Measurements from ENCODE around the gene OR2H2. TPM values are rescaled to one million over a fixed set of nuclear protein-coding genes. Genes with fewer than 3 reads are reported as not detected.

OR2H2 gene
- total RNA-seq (2022; extraction: Qiagen RNA extraction), result not detected in 5 replicates

DNA sequence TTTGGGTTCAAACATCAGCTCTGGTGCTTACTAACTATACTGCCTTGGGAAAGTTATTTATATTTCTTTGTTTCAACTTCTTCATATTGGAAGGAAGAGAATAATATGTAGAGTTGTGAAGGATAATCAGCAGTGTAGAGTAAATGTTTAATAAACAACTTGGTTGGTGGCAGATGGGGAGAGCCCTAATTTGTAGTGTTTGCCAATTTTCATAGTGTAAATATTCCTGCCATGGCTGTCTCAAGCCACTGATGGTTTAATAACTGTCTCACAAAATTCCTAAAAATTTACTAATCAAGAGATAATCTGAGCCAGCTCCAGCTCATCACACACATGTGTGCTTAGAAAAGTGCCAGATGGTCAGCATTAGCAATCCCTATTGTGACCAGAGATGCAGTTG lies at the start of gene OR2H2:
Gene OR2H2 (plus strand): TSS at position 301 of the 400 bp plus-strand sequence. CDS start 2,824 bp downstream, outside the sequence.

GRCh38 chr6:29559524-29560287 lies 25.2 kb upstream of the OR2H2 start, which contains the start of gene UBD:
TSS of gene UBD (minus strand) at chr6:29559732. CDS start at chr6:29559701, 31 bp downstream.

GRCh38 chr6:29632789-29633533 lies 48.0 kb downstream of the OR2H2 start, which contains the start of gene GABBR1:
TSS of gene GABBR1 (minus strand) at chr6:29633183. CDS start at chr6:29632385, 798 bp downstream.

Other genes with a start within 250 kb of the OR2H2 start
- gene OR5V1, start 216.3 kb upstream of the OR2H2 start, total RNA-seq (2022; extraction: Qiagen RNA extraction), result not detected in 5 replicates
- gene OR12D3, start 209.8 kb upstream of the OR2H2 start, total RNA-seq (2022; extraction: Qiagen RNA extraction), result not detected in 5 replicates
- not detected in 5 replicates for gene OR12D2, start 189.5 kb upstream of the OR2H2 start, total RNA-seq (2022; extraction: Qiagen RNA extraction)
- gene OR12D1, start 170.2 kb upstream of the OR2H2 start, total RNA-seq (2022; extraction: Qiagen RNA extraction), result not detected in 5 replicates
- not detected in 5 replicates for gene OR10C1, start 145.8 kb upstream of the OR2H2 start, total RNA-seq (2022; extraction: Qiagen RNA extraction)
- gene OR11A1, start 128.1 kb upstream of the OR2H2 start, total RNA-seq (2022; extraction: Qiagen RNA extraction), result not detected in 5 replicates
- gene OR2H1, start 128.0 kb upstream of the OR2H2 start, total RNA-seq (2022; extraction: Qiagen RNA extraction), result not detected in 5 replicates
- gene MAS1L, start 97.2 kb upstream of the OR2H2 start, total RNA-seq (2022; extraction: Qiagen RNA extraction), result not detected in 5 replicates
- gene UBD, start 25.4 kb upstream of the OR2H2 start, total RNA-seq (2022; extraction: Qiagen RNA extraction), result 0.46 to 0.99 TPM (median 0.64 TPM) in 5 replicates
- gene GABBR1, start 48.1 kb downstream of the OR2H2 start, total RNA-seq (2022; extraction: Qiagen RNA extraction), result 3.9 to 7.9 TPM (median 6.2 TPM) in 5 replicates
- not detected in 5 replicates for gene MOG, start 72.0 kb downstream of the OR2H2 start, total RNA-seq (2022; extraction: Qiagen RNA extraction)
- gene ZFP57, start 96.0 kb downstream of the OR2H2 start, total RNA-seq (2022; extraction: Qiagen RNA extraction), result not detected in 5 replicates
- 4.1 to 6.0 TPM (median 4.9 TPM) in 5 replicates for gene HLA-F, start 138.3 kb downstream of the OR2H2 start, total RNA-seq (2022; extraction: Qiagen RNA extraction)
- gene HLA-G, start 242.7 kb downstream of the OR2H2 start, total RNA-seq (2022; extraction: Qiagen RNA extraction), result 0.16 TPM in 1 of 5 replicates, not detected in the others